Endothelial cell (in vitro differentiated cells): ENCODE results near the gene PKP3. TPM values are rescaled to one million over a fixed set of nuclear protein-coding genes. Genes with fewer than 3 reads are reported as not detected.

ENCODE experiments used
- DNase-seq: peaks from one replicate; pipeline ENCODE4 v3.0.0; 2021; ENCODE audit warnings: low spot score
- H3K27ac Mint-ChIP-seq: one replicate; pipeline ENCODE4 v1.8.0; 2021; ENCODE audit warnings: mixed read lengths, inconsistent platforms; ENCODE audit not compliant: unreplicated experiment
- H3K27me3 Mint-ChIP-seq: one replicate; pipeline ENCODE4 v1.8.0; 2021; ENCODE audit warnings: mild to moderate bottlenecking, moderate library complexity, mixed read lengths, inconsistent platforms; ENCODE audit not compliant: unreplicated experiment
- H3K36me3 Mint-ChIP-seq: one replicate; pipeline ENCODE4 v1.8.0; 2021; ENCODE audit warnings: mild to moderate bottlenecking, low read depth, mixed read lengths, inconsistent platforms; ENCODE audit not compliant: unreplicated experiment
- H3K4me1 Mint-ChIP-seq: one replicate; pipeline ENCODE4 v1.8.0; 2021; ENCODE audit warnings: mild to moderate bottlenecking, mixed read lengths, inconsistent platforms; ENCODE audit not compliant: unreplicated experiment
- H3K4me3 Mint-ChIP-seq: one replicate; pipeline ENCODE4 v1.8.0; 2021; ENCODE audit warnings: mild to moderate bottlenecking, mixed read lengths, inconsistent platforms; ENCODE audit not compliant: unreplicated experiment
- H3K9me3 Mint-ChIP-seq: one replicate; pipeline ENCODE4 v1.8.0; 2021; ENCODE audit warnings: mixed read lengths, inconsistent platforms; ENCODE audit not compliant: unreplicated experiment
- total RNA-seq: library from RNA; stranded (reverse); fragmentation: NEBNext Ultra II Directional; extraction: Animal tissue kit (Norgen Biotek cat#: 25700); gene quantifications from one replicate; pipeline ENCODE4 v1.2.1, GENCODE V29; 2021; ENCODE audit not compliant: unreplicated experiment
- TF ChIP-seq, protein P1 (sequence below): fragments of 200-600 bp; sonication (generic); IDR thresholded peaks from one replicate; pipeline ENCODE4 v1.5.0; 2021; ENCODE audit warnings: antibody characterized with exemption; ENCODE audit not compliant: unreplicated experiment

The PKP3 gene
- total RNA-seq, 1 donor from 2014 or later, result 0.49 TPM

GRCh38 chr11:443542-444199 lies 49.7 kb downstream of the PKP3 start:
- TF ChIP-seq, protein P1, sequence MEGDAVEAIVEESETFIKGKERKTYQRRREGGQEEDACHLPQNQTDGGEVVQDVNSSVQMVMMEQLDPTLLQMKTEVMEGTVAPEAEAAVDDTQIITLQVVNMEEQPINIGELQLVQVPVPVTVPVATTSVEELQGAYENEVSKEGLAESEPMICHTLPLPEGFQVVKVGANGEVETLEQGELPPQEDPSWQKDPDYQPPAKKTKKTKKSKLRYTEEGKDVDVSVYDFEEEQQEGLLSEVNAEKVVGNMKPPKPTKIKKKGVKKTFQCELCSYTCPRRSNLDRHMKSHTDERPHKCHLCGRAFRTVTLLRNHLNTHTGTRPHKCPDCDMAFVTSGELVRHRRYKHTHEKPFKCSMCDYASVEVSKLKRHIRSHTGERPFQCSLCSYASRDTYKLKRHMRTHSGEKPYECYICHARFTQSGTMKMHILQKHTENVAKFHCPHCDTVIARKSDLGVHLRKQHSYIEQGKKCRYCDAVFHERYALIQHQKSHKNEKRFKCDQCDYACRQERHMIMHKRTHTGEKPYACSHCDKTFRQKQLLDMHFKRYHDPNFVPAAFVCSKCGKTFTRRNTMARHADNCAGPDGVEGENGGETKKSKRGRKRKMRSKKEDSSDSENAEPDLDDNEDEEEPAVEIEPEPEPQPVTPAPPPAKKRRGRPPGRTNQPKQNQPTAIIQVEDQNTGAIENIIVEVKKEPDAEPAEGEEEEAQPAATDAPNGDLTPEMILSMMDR, result no peak
- Mint-ChIP-seq H3K4me3 (no peak overlapping the region), H3K27me3 (peaks cover 6% of the 10 kb centered on the region), H3K4me1 (peaks cover 1% of the 10 kb centered on the region), H3K9me3 (no peaks in the 10 kb centered on the region), H3K36me3 (no peaks in the 10 kb centered on the region), H3K27ac (no peak overlapping the region)
- no peak for DNase-seq

DNA sequence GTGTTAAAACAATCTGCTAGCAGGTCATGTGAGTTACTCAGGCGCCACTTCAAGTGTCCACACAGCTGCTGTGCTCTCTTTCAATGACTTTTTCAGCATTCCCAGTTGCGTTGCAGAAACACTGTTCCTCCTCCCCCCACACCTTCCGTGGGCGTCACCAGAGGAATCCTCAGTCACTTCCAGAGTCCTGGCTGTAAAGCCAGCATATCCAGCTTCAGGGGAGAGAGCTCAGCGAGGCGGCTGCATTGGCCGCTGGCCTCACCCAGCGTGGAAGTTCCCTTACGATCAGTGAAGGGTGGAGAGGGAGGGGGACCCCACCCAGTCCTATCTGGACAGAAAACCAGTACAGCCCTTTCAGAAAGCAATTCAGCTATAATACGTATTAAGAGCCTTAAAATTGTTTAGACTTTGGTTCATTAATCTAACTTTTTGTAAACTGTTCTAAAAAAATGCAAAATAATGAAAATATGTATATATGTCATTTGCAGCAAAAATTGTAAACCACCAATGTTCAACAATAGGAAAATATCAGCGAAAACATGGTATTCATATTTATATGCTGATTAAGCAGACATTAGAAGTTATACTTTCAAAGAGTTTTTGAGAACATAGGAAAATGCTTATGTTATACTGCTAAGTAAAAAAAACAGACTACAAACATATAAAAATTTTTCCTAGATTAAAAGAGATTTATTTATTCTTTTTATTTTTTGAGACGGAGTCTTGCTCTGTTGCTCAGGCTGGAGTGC lies 50.6 kb downstream of the PKP3 start:
- Mint-ChIP-seq H3K4me1 (peaks cover 3% of the 10 kb centered on the region), H3K27ac (no peak overlapping the region), H3K27me3 (peaks cover 4% of the 10 kb centered on the region), H3K4me3 (no peak overlapping the region), H3K36me3 (no peaks in the 10 kb centered on the region), H3K9me3 (no peaks in the 10 kb centered on the region)
- TF ChIP-seq, protein P1, result no peak
- DNase-seq, result no peak

DNA sequence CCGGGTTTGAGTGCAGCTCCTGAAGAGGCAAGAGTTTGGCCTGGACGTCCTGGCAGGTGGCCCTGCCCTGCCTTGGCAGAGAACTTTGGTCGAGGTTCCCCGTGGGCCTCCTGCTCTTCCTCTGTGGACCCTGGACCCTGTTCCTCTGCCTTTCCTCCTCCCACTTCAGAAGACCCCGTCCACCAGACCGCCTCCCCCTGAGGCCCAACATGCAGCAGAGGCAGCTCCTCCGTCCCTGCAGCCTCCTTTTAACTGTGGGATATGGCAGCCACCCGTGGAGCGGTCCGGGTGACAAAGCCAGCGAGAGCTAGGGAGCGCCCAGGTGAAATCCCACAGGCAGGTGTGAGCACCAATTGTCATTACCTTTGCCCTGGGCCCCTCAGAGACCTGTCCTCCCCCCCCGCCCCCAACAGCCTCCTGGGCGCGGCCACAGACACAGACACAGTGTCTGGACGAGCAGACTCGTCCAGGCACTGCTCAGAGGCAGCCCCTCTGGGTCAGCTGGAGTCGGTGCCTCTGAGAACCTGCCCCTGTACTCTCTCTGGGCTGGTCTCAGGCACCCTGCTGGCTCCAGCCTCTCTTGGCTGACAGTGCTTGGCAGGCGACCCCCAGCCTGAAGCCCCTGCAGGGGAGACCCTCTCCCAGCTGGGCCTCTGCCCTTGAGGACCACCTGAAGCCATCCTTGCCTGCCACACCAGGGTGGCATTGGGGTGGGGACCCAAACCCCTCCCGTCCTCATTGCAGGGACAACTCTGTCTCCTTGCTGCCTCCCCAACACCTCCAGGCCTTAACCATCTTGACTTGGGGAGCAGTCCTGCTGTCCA lies 52.0 kb downstream of the PKP3 start:
- H3K9me3 Mint-ChIP-seq, result no peaks in the 10 kb centered on the region

GRCh38 chr11:446891-447290 lies 52.9 kb downstream of the PKP3 start:
- Mint-ChIP-seq H3K27me3 (peaks cover 6% of the 10 kb centered on the region), H3K9me3 (no peaks in the 10 kb centered on the region), H3K27ac (no peak overlapping the region), H3K4me1 (peaks cover 12% of the 10 kb centered on the region), H3K4me3 (no peak overlapping the region), H3K36me3 (peaks cover 3% of the 10 kb centered on the region)
- TF ChIP-seq, protein P1, result no peak
- no peak for DNase-seq

More for the DNA sequence above, 52.0 kb downstream of the PKP3 start:
- no peak overlapping the region for H3K4me3 Mint-ChIP-seq
- no peak overlapping the region for H3K27ac Mint-ChIP-seq
- TF ChIP-seq, protein P1, result no peak
- no peak for DNase-seq
- peaks cover 2% of the 10 kb centered on the region for H3K36me3 Mint-ChIP-seq
- H3K27me3 Mint-ChIP-seq, result peaks cover 4% of the 10 kb centered on the region
- peaks cover 5% of the 10 kb centered on the region for H3K4me1 Mint-ChIP-seq
